Body of pancreas (tissue), 4 donors: ENCODE data around the gene PLCB3.

Experiments used
- POLR2A ChIP-seq, 3 donors: fragments of 450-650 bp; IDR thresholded peaks; one replicate each; pipeline ENCODE4 v1.6.1; 2016; ENCODE audit warnings: antibody characterized with exemption in 3 of 3, mild to moderate bottlenecking in 2 of 3
- TF ChIP-seq, protein P1 (sequence below), 7 experiments: fragments of 450-650 bp in 4 of 7; fragments of 200-600 bp in 3 of 7; sonication (generic) in 3 of 7; IDR thresholded peaks; one replicate each; pipeline ENCODE4 v1.5.1; 2016 to 2019; ENCODE audit warnings: antibody characterized with exemption in 7 of 7

DNA sequence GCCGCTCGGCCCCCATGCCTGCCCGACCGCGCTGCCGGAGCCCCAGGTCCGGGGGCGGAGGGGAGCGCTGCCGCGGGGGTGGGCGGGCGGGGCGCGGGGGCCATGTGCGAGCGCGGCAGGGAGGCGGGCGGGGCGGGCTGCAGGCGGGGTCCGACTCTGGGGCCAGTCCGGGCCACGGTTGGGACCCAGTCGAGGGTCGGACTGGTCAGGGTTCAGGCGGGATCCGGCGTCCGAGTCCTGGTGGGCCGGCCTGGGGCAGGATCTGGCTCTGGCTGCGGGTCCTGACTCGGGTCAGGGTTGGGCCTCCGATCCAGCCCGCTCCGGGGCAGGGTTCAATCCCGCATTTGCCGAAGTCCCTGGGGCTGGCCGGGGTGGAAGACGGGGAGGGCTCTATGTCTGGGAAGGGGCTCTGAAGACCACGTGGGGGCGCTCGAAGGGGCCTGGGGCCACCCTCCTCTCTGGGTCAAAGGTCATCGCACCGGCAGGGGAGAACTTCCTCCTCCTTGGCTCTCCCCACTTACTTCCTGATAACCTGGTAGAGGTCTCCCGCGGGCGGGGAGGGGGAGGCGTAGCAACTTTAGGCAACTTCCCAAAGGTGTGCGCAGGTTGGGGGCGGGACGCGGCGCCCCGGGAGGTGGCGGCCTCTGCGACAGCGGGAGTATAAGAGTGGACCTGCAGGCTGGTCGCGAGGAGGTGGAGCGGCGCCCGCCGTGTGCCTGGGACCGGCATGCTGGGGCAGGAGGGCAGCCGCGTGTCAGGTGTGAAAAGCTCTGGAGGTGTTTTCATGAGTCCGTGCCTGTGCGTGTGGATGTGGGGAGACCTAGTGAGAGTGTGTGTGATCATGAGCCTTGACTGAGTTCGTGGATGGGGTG is 54.6 kb downstream of the PLCB3 start:
- TF ChIP-seq, protein P1, sequence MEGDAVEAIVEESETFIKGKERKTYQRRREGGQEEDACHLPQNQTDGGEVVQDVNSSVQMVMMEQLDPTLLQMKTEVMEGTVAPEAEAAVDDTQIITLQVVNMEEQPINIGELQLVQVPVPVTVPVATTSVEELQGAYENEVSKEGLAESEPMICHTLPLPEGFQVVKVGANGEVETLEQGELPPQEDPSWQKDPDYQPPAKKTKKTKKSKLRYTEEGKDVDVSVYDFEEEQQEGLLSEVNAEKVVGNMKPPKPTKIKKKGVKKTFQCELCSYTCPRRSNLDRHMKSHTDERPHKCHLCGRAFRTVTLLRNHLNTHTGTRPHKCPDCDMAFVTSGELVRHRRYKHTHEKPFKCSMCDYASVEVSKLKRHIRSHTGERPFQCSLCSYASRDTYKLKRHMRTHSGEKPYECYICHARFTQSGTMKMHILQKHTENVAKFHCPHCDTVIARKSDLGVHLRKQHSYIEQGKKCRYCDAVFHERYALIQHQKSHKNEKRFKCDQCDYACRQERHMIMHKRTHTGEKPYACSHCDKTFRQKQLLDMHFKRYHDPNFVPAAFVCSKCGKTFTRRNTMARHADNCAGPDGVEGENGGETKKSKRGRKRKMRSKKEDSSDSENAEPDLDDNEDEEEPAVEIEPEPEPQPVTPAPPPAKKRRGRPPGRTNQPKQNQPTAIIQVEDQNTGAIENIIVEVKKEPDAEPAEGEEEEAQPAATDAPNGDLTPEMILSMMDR (IDR thresholded peaks at IDR 0.05) = peak in 4 of 7 experiments; percentile 26 to 32 (median 29)
- TF ChIP-seq POLR2A (IDR thresholded peaks at IDR 0.05) = peak; percentile 75 to 93 (median 92)
